Esophagus muscularis mucosa (tissue), 3 donors: ENCODE data around the gene GINS2.

Experiments
- CTCF ChIP-seq, 3 experiments: fragments of 200-600 bp in 2 of 3; fragments of 450-650 bp in 1 of 3; sonication (generic) in 2 of 3; IDR thresholded peaks; one replicate each; pipeline ENCODE4 v1.5.1; 2017 to 2019; ENCODE audit warnings: antibody characterized with exemption in 3 of 3, mild to moderate bottlenecking in 2 of 3, moderate library complexity in 1 of 3
- POLR2A ChIP-seq: fragments of 450-650 bp; IDR thresholded peaks from one replicate; pipeline ENCODE4 v1.6.1; 2017; ENCODE audit warnings: antibody characterized with exemption, moderate library complexity, mild to moderate bottlenecking, low read depth
- POLR2AphosphoS5 ChIP-seq, 2 donors: sonication (generic); formaldehyde crosslinking; IDR thresholded peaks; one replicate each; pipeline ENCODE4 v1.6.1; 2017; ENCODE audit warnings: antibody characterized with exemption in 2 of 2

- TF ChIP-seq CTCF (IDR thresholded peaks at IDR 0.05) (no peak), POLR2A (no peak), POLR2AphosphoS5 (IDR thresholded peaks at IDR 0.05) (no peak)
Measured at GRCh38 chr16:85637061-85637807, 51.5 kb downstream of the GINS2 start.
